ENCODE data around the gene ARHGAP44.
"Not testable (repeated sequence)": the region's sequence is repeated elsewhere in the genome, so short reads cannot be mapped to it uniquely, and the experiment has no call there.

The ARHGAP44 gene

DNA sequence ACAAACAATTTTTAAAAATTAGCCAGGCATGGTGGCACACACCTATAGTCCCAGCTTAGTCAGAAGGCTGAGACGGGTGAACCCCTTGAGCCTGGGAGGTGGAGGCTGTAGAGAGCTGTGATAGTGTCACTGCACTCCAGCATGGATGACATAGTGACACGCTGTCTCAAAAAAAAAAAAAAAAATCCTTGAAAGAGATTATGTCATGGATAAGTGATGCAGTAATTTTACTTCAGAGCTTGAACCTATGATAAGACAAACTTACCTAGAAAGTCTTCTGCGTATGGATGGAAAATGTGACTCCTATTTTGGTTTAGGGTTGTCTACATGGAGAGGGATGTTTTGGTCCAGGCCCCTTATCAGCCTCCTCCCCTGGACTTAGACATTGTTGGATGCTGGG lies 176.7 kb downstream of the ARHGAP44 start:
- TF ChIP-seq, protein P1, sequence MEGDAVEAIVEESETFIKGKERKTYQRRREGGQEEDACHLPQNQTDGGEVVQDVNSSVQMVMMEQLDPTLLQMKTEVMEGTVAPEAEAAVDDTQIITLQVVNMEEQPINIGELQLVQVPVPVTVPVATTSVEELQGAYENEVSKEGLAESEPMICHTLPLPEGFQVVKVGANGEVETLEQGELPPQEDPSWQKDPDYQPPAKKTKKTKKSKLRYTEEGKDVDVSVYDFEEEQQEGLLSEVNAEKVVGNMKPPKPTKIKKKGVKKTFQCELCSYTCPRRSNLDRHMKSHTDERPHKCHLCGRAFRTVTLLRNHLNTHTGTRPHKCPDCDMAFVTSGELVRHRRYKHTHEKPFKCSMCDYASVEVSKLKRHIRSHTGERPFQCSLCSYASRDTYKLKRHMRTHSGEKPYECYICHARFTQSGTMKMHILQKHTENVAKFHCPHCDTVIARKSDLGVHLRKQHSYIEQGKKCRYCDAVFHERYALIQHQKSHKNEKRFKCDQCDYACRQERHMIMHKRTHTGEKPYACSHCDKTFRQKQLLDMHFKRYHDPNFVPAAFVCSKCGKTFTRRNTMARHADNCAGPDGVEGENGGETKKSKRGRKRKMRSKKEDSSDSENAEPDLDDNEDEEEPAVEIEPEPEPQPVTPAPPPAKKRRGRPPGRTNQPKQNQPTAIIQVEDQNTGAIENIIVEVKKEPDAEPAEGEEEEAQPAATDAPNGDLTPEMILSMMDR (conservative IDR thresholded peaks at IDR 0.05): no peak
- TF ChIP-seq ZFX (IDR thresholded peaks at IDR 0.05): no peak
- no peak overlapping the region for H3K27ac ChIP-seq

DNA sequence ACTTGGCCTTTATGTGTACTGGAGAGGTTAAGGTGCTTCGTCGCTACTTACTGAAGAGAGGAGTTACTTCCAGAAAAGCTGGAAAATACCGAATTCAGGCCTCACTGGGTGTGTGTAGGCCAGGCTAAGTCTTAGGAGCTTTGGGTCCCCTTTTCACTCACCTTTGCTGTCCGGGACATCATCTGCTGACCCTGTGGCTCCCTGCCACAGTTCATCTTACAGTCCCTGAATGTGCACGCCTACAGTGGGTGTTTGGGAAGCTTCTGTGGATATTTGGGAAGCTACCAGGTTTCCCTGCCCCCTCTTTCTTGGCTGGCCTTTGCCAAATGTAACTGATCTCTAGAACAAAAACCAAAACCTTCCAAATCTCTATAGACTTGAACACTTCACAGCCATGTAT lies 177.1 kb downstream of the ARHGAP44 start:
- no peak for TF ChIP-seq ZFX (IDR thresholded peaks at IDR 0.05)
- TF ChIP-seq, protein P1 (conservative IDR thresholded peaks at IDR 0.05): no peak

DNA sequence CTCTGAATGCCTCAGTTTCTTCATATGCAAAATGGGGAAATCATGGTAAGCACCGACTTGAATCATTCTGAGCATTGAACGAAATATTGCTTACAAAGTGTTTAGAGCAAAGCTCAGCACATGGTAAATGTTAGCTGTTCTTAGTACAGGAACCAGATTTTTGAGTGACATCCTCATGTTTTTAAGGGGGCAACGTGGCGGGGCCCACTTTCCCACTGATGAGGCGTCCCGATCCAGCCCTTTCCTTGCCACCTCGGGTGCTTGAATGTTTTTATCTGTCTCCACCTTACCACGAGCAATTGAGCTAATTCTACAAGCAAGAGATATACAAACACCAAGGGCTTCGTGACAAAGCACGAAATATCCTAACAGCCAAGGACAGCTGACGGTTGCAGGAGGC lies 178.7 kb downstream of the ARHGAP44 start:
- H3K27ac ChIP-seq: no peak overlapping the region
- TF ChIP-seq ZFX (IDR thresholded peaks at IDR 0.05): no peak
- TF ChIP-seq, protein P1 (conservative IDR thresholded peaks at IDR 0.05): no peak

More for the DNA sequence above, 177.1 kb downstream of the ARHGAP44 start:
- H3K27ac ChIP-seq: no peak overlapping the region

DNA sequence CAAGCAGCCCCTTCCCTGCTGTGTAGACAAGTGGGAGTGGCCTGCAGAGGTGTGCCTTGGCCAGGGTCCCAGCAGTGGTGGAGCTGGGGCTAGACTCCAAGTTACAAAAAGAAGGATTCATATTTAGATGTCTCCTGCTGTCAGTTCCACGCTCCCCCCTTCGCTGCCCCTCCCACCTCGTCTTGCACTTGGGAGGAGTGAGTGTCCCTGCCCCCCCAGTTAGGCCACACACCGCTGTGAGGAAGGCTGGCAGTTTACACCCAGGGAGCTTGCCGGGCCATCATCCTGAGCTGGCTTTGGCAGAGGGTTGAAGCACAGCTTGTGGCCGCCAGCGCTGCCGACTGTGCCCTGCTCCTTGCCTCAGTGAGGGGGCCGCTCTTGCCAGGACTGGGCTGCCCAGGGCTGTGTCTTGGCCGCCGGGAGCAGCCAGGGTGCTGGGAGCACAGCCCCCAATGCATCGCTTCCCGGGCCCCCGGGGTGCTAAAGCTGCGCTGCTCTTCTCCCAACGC lies 184.3 kb downstream of the ARHGAP44 start:
- no peak overlapping the region for H3K27ac ChIP-seq
- TF ChIP-seq, protein P1 (conservative IDR thresholded peaks at IDR 0.05): no peak
- no peak for TF ChIP-seq ZFX (IDR thresholded peaks at IDR 0.05)

DNA sequence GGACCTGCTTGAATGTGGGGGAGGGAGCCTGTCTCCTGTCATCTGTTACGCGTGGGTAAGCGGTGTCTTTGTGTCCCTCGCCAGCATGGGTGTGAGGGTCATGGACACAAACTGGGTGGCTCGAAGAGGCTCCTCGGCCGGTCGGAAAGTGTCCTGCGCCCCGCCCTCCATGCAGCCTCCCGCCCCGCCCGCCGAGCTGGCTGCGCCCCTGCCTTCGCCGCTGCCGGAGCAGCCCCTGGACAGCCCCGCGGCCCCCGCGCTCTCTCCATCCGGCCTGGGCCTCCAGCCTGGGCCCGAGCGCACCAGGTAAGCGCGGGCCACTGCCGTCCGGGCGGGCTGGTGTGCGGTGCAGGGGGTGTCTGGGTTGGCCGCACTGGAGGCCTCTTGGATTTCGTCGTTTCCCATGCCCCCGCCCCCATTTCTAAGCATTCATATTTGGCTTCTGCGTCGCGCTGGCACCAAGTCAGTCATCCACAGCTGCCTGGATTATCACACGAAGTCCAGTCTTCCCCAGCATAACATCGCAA lies 184.8 kb downstream of the ARHGAP44 start:
- TF ChIP-seq ZFX (IDR thresholded peaks at IDR 0.05): no peak
- TF ChIP-seq, protein P1 (conservative IDR thresholded peaks at IDR 0.05): no peak

DNA sequence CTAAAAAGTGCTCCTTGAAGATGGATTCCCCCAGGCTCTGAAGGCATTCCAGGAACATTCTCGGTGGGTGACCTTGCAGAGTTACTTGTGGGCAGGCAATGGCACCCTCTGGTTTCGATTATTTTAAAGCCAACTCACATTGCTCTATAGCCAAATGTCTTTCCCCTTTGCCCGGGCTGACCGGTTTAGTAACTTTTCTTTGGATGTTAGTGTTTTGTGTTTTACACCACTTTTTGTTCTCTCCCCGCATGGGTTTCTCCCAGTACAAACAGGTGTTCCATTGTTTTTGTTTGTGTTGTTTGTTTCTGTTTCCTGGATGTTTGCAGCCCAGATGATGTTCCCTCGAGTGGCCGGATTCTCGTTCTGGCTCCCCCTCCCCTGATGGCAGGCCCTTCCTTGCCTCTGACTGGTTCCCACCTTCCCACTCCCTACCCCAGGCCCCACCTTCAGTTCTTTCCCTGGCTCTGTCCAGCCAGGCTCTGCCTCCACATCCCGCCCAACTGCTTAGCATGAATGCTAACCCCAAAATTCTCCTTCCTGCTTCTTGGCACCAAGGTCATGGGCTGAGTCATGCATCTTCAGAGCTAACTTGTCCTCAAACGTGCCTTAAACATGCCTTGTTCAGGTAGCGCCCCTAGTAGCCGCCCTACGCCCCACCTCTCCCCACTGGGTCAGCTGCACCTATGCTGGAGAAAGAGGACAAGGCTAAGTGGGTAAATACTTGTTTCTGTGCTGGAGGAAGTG lies 187.9 kb downstream of the ARHGAP44 start:
- H3K27ac ChIP-seq: no peak overlapping the region
- no peak for TF ChIP-seq ZFX (IDR thresholded peaks at IDR 0.05)
- TF ChIP-seq, protein P1 (conservative IDR thresholded peaks at IDR 0.05): no peak

More for the DNA sequence above, 184.8 kb downstream of the ARHGAP44 start:
- no peak overlapping the region for H3K27ac ChIP-seq

DNA sequence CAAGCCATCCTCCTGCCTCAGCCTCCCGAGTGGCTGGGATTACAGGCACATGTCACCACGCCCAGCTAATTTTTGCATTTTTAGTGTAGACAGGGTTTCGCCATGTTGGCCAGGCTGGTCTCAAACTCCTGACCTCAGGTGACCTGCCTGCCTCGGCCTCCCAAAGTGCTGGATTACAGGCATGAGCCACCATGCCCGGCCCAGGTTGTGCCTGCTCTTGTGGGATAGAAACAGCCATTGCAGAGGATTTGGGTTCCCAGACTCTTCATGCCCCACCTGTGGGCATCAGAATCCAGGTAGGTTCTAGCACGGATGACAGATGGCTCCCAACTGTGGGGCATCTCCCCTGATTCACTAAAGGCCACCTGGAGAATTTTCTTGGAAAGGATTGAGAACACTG lies 189.5 kb downstream of the ARHGAP44 start:
- not testable (repeated sequence) for H3K27ac ChIP-seq
